H1 (cell line): ENCODE data around the gene ITGAE.

Experiments
- BACH1 ChIP-seq: IDR thresholded peaks from 2 replicates; pipeline ENCODE4 v1.6.1; 2012; ENCODE audit warnings: low read length, improper control_type of control experiment
- BRCA1 ChIP-seq: IDR thresholded peaks from 2 replicates; pipeline ENCODE4 v1.6.1; 2012; ENCODE audit warnings: low read depth, low read length, improper control_type of control experiment
- TF ChIP-seq, protein P1 (sequence below), 3 experiments: IDR thresholded peaks; 1 replicate in 2 of 3; 2 replicates in 1 of 3; pipeline versions ENCODE4 v1.5.1 to v1.6.1; 2011; ENCODE audit warnings: low read length in 3 of 3, mild to moderate bottlenecking in 3 of 3, inconsistent platforms in 2 of 3, low read depth in 1 of 3, moderate library complexity in 1 of 3; ENCODE audit not compliant: insufficient read depth in 1 of 3; ENCODE audit errors: control extremely low read depth in 1 of 3

DNA sequence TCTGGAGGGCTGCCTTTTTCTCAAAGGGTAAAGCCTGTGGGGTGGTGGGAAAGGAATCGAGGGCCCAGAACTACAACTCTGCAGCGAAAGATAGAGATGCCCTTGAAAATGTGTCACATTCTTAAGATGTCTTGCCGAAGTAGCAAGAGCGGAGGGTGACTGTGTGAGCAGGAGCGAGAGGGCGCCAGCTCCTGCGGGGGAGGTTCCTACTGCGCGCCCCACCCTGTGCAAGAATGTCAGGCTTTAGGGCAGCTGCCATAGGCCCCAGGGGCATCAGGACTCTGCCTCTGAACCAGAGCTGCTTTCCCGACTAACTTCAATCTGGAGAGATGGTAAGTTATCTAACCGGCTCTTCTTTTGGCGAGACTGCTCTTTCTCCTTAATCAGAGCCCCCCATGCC lies 11.8 kb upstream of the ITGAE start:
- TF ChIP-seq, protein P1, sequence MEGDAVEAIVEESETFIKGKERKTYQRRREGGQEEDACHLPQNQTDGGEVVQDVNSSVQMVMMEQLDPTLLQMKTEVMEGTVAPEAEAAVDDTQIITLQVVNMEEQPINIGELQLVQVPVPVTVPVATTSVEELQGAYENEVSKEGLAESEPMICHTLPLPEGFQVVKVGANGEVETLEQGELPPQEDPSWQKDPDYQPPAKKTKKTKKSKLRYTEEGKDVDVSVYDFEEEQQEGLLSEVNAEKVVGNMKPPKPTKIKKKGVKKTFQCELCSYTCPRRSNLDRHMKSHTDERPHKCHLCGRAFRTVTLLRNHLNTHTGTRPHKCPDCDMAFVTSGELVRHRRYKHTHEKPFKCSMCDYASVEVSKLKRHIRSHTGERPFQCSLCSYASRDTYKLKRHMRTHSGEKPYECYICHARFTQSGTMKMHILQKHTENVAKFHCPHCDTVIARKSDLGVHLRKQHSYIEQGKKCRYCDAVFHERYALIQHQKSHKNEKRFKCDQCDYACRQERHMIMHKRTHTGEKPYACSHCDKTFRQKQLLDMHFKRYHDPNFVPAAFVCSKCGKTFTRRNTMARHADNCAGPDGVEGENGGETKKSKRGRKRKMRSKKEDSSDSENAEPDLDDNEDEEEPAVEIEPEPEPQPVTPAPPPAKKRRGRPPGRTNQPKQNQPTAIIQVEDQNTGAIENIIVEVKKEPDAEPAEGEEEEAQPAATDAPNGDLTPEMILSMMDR (IDR thresholded peaks at IDR 0.05; ENCODE audit: control extremely low read depth in 1 of 3, insufficient read depth in 1 of 3, low read depth in 1 of 3, low read length in 3 of 3), result no peak
- no peak for TF ChIP-seq BACH1
- no peak for TF ChIP-seq BRCA1
